Fibroblast of villous mesenchyme (primary cell): ENCODE data around the gene MCTP2. TPM values are rescaled to one million over a fixed set of nuclear protein-coding genes. Genes with fewer than 3 reads are reported as not detected.

ENCODE experiments used
- DNase-seq: peaks from one replicate; pipeline ENCODE4 v3.0.0-alpha.2; 2010; ENCODE audit warnings: low read depth
- H3K4me3 ChIP-seq: 2 replicates; pipeline ENCODE4 v1.5.1; 2011; ENCODE audit warnings: low read depth, mild to moderate bottlenecking, low read length
- total RNA-seq: library from RNA; depleted of rRNA; stranded (reverse); fragments of >200 nt; gene quantifications from 2 replicates; pipeline ENCODE4 v1.2.3, GENCODE V29; 2012
- TF ChIP-seq, protein P1 (sequence below): IDR thresholded peaks from 2 replicates; pipeline ENCODE4 v1.5.1; 2012; ENCODE audit warnings: low read depth, mild to moderate bottlenecking, low read length; ENCODE audit not compliant: insufficient read depth

MCTP2 gene
- total RNA-seq, 1 donor = 2.2 TPM

DNA sequence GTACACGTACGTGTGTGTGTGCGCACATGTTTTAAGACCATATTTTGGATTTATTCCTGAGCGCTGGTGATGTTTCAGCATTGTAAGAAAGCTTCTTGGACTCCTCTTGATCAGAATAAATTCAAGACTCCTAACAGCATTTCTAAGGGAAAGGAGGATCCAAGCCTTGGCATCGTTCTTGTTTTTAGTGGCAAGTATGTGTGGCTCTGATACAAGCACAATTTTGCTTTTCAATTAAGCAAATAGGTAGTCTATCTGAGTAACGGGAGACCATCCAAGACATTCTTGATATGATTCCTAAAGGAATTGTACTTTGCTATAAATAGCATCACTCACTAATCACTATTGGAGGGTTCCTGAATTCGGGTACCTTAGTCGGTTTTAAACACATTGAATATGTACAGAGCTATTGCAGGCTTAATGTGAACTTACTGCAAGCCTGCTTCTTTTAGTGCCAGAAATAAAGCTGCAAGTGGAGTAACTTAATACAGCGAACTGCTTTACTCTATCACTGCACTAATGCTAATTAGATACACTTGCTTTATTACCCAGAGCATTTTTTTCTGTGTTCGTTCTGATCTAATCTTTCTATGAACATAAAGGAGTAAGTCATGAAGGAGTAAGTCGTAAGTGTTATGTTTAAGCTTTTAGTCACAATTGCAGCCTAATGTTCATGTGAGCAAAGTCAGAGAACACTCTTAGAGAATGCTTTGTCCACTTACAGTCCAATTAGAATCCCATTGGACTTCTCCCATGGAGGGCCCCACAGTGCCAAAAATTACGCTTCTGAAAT lies 186.3 kb downstream of the MCTP2 start:
- no peak for DNase-seq
- H3K4me3 ChIP-seq = no peak overlapping the region
- TF ChIP-seq, protein P1, sequence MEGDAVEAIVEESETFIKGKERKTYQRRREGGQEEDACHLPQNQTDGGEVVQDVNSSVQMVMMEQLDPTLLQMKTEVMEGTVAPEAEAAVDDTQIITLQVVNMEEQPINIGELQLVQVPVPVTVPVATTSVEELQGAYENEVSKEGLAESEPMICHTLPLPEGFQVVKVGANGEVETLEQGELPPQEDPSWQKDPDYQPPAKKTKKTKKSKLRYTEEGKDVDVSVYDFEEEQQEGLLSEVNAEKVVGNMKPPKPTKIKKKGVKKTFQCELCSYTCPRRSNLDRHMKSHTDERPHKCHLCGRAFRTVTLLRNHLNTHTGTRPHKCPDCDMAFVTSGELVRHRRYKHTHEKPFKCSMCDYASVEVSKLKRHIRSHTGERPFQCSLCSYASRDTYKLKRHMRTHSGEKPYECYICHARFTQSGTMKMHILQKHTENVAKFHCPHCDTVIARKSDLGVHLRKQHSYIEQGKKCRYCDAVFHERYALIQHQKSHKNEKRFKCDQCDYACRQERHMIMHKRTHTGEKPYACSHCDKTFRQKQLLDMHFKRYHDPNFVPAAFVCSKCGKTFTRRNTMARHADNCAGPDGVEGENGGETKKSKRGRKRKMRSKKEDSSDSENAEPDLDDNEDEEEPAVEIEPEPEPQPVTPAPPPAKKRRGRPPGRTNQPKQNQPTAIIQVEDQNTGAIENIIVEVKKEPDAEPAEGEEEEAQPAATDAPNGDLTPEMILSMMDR = no peak

DNA sequence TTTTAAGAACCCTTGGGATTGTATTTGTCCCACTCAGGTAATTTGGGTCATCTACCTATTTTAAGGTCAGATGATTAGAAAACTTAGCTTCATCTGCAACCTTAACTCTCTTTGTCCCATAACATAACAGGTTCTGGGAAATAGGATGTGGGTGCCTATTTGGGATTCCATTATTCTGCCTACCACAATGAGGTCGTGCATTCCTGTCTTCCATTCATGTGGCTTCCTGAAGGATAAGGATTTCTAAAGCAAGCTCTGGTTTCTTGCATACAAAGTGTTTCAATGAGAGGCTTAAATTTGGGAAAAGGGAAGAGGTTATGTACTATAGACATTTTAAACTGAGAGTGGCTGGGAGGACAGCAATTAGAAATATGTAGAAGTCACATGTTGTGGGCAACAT lies 190.3 kb downstream of the MCTP2 start:
- TF ChIP-seq, protein P1 = no peak
- no peak for DNase-seq
- no peak overlapping the region for H3K4me3 ChIP-seq

DNA sequence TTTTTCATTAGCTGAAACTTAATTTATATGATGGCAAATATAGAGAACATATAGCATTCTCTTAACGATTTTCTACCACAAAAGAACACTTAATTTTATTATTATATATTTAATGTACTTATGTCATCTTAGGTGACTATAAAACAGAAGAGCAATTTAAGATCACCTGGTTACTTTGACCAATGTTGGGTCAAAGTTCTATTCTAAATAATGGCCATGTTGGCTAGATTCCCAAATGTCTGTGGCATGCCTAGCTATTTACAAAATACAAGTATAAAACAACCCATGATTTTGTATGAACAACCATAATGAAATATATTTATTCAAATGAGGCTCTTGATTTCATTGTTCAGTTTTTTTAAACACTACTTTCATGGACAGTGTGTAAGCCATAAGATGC lies 200.9 kb downstream of the MCTP2 start:
- TF ChIP-seq, protein P1 = no peak
- DNase-seq = no peak
- no peak overlapping the region for H3K4me3 ChIP-seq

DNA sequence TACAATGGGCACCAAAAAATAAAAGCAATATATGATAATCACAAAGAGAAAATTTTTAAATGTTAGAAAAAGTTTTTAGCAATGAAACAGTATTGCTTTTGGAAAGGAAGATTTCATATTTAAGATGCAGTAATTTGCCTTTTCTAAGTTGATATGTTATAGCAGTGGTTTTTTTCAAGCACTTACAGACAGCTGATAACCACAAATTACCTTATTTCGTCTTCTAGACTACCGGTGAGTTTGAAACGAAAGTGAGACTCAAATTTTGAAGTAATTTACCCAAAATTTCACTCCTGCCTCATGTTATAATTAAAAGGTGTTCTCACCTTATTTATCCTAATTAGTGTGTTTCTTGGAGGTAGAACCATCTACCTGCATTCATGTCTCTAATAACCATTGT lies 207.8 kb downstream of the MCTP2 start:
- H3K4me3 ChIP-seq = no peak overlapping the region
- no peak for DNase-seq
- TF ChIP-seq, protein P1 = no peak

DNA sequence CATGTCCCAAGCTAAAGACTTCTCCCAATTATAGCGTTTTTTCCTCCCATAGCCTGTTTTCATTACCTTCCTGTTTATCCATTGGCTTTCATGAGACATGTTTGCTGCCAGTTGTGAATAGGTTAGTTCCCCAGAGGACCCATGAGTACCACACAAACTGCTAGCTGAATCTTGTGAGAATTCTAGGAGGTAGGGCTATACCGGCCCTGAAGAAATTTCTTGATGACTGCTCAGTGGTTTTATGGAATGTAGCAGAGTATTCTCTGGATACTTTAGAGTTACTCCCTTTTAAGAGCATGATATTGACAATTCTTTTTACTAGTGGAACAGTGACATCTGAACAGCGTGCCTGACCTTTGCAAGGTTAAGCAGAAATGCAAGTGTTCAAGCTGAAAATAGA lies 210.4 kb downstream of the MCTP2 start:
- H3K4me3 ChIP-seq = no peak overlapping the region
- DNase-seq = no peak
- TF ChIP-seq, protein P1 = no peak

DNA sequence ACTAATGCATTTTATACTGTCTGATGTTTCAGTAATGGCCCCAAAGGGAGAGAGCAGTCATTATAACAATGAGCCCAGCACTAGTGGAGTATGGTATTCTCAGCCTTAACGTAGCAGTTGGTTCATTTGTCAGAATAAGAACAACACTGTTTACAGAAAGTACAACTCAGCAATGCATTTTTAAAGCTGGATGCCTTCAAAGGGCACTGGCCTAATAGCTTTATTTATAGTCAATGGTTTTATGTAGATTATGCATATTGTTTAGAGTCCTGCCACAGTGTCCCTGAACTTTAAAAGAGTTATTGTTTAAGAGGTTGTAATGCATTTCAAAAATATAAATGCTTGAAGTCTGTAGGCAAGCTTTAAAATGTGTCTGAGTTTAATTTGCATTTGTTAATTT lies 211.1 kb downstream of the MCTP2 start:
- no peak for DNase-seq

More for the DNA sequence above, 211.1 kb downstream of the MCTP2 start:
- no peak overlapping the region for H3K4me3 ChIP-seq
- TF ChIP-seq, protein P1 = no peak
